Breast epithelium (tissue), 4 donors: ENCODE data around the gene NUP88. TPM values are rescaled to one million over a fixed set of nuclear protein-coding genes. Genes with fewer than 3 reads are reported as not detected.

ENCODE experiments used
- DNase-seq, 2 donors: peaks; one replicate each; pipeline ENCODE4 v3.0.0-alpha.2; 2019; ENCODE audit warnings: low spot score in 2 of 2
- H3K27ac ChIP-seq, 2 donors: fragments of 200-600 bp; sonication (generic) in 1 of 2; one replicate each; pipeline ENCODE4 v1.5.1; 2016 to 2019; ENCODE audit warnings: mild to moderate bottlenecking in 1 of 2
- H3K27me3 ChIP-seq, 2 donors: fragments of 200-600 bp; sonication (generic) in 1 of 2; one replicate each; pipeline versions ENCODE4 v1.5.1 to v1.6.0; 2017 to 2019; ENCODE audit warnings: control low read depth in 1 of 2, mild to moderate bottlenecking in 1 of 2
- H3K36me3 ChIP-seq: fragments of 200-600 bp; one replicate; pipeline ENCODE4 v1.5.1; 2019
- H3K4me1 ChIP-seq, 2 donors: fragments of 200-600 bp; sonication (generic); one replicate each; pipeline ENCODE4 v1.5.1; 2016 to 2019; ENCODE audit warnings: control low read depth in 1 of 2
- H3K4me3 ChIP-seq, 3 donors: fragments of 200-600 bp; sonication (generic); 1 replicate in 2 of 3; 2 replicates in 1 of 3; pipeline ENCODE4 v1.5.1; 2016 to 2019; ENCODE audit warnings: mild to moderate bottlenecking in 3 of 3, moderate library complexity in 2 of 3
- H3K9me3 ChIP-seq, 2 donors: fragments of 200-600 bp; sonication (generic) in 1 of 2; one replicate each; pipeline ENCODE4 v1.5.1; 2016 to 2019; ENCODE audit warnings: control low read depth in 1 of 2
- CTCF ChIP-seq, 3 donors: fragments of 450-650 bp; IDR thresholded peaks; one replicate each; pipeline ENCODE4 v1.5.1; 2016 to 2017; ENCODE audit warnings: antibody characterized with exemption in 3 of 3, mild to moderate bottlenecking in 3 of 3, moderate library complexity in 3 of 3
- POLR2A ChIP-seq: fragments of 450-650 bp; IDR thresholded peaks from one replicate; pipeline ENCODE4 v1.6.1; 2016; ENCODE audit warnings: antibody characterized with exemption, mild to moderate bottlenecking, moderate library complexity
- POLR2AphosphoS5 ChIP-seq, 3 donors: sonication (generic); formaldehyde crosslinking; IDR thresholded peaks; one replicate each; pipeline ENCODE4 v1.6.1; 2017; ENCODE audit warnings: antibody characterized with exemption in 3 of 3
- intact Hi-C: fragments of 100-400 bp; cut with DNase I; formaldehyde crosslinking; loops from one replicate; pipeline ENCODE4 v1.15.1; 2023; ENCODE audit warnings: low total_unique reads
- total RNA-seq, 3 donors: library from RNA; depleted of rRNA; stranded (reverse); fragments of >200 nt; gene quantifications; one replicate each; pipeline ENCODE4 v1.1.0, GENCODE V29; 2016

Gene NUP88
- total RNA-seq, 3 donors from 2014 or later = 52.8 to 139 (median 102) TPM

GRCh38 chr17:5405400-5405799 is 14.1 kb downstream of the NUP88 start:
- Histone ChIP-seq H3K9me3 (no peaks in the 10 kb centered on the region), H3K36me3 (peaks cover 18% of the 10 kb centered on the region), H3K4me1 (no peaks in the 10 kb centered on the region), H3K27me3 (no peaks in the 10 kb centered on the region), H3K4me3 (no peak overlapping the region), H3K27ac (no peak overlapping the region)
- intact Hi-C loops = no loop called here
- no peak for DNase-seq
- no peak for TF ChIP-seq CTCF (IDR thresholded peaks at IDR 0.05)

GRCh38 chr17:5399767-5400166 is 19.7 kb downstream of the NUP88 start:
- no peak for TF ChIP-seq POLR2AphosphoS5 (IDR thresholded peaks at IDR 0.05)
- TF ChIP-seq POLR2A = no peak
- no peak for TF ChIP-seq CTCF (IDR thresholded peaks at IDR 0.05)
- no peaks in the 10 kb centered on the region for H3K27me3 ChIP-seq
- H3K36me3 ChIP-seq = peaks cover 8% of the 10 kb centered on the region
- DNase-seq = no peak
- intact Hi-C loops = no loop called here
- no peaks in the 10 kb centered on the region for H3K4me1 ChIP-seq
- H3K9me3 ChIP-seq = no peaks in the 10 kb centered on the region
- no peak overlapping the region for H3K4me3 ChIP-seq
- no peak overlapping the region for H3K27ac ChIP-seq

- intact Hi-C loops = no loop called here
- TF ChIP-seq CTCF (IDR thresholded peaks at IDR 0.05) (no peak), POLR2A (no peak)
- peaks cover 11% of the 10 kb centered on the region for H3K36me3 ChIP-seq
These were observed 22.9 kb downstream of the NUP88 start for GRCh38 chr17:5396612-5397011.

GRCh38 chr17:5391678-5392077 is 27.8 kb downstream of the NUP88 start:
- intact Hi-C loops = no loop called here
- H3K4me3 ChIP-seq = no peak overlapping the region
- no peaks in the 10 kb centered on the region for H3K4me1 ChIP-seq
- TF ChIP-seq POLR2A (no peak), POLR2AphosphoS5 (IDR thresholded peaks at IDR 0.05) (no peak)
- H3K9me3 ChIP-seq = no peaks in the 10 kb centered on the region
- H3K27me3 ChIP-seq = no peaks in the 10 kb centered on the region
- peaks cover 15% of the 10 kb centered on the region for H3K36me3 ChIP-seq
- no peak overlapping the region for H3K27ac ChIP-seq
- no peak for DNase-seq

More at GRCh38 chr17:5396612-5397011, 22.9 kb downstream of the NUP88 start:
- Histone ChIP-seq H3K27ac (no peak overlapping the region), H3K4me1 (no peaks in the 10 kb centered on the region), H3K9me3 (no peaks in the 10 kb centered on the region), H3K27me3 (no peaks in the 10 kb centered on the region), H3K4me3 (no peak overlapping the region)
- DNase-seq = no peak

- no peaks in the 10 kb centered on the region for H3K27me3 ChIP-seq
- TF ChIP-seq CTCF (IDR thresholded peaks at IDR 0.05) (no peak), POLR2AphosphoS5 (IDR thresholded peaks at IDR 0.05) (no peak), POLR2A (no peak)
- no peaks in the 10 kb centered on the region for H3K4me1 ChIP-seq
- no peak overlapping the region for H3K4me3 ChIP-seq
- H3K27ac ChIP-seq = no peak overlapping the region
- intact Hi-C loops = loop anchor here (10.0 kb wide), 1 partner anchor 1473 kb away; no protein-coding TSS in a partner anchor
- no peaks in the 10 kb centered on the region for H3K36me3 ChIP-seq
- no peak for DNase-seq
- H3K9me3 ChIP-seq = no peaks in the 10 kb centered on the region
These were observed 37.9 kb downstream of the NUP88 start for GRCh38 chr17:5381542-5381941.

- intact Hi-C loops = loop anchor here (10.0 kb wide), 1 partner anchor 1474 kb away; no protein-coding TSS in a partner anchor
- Histone ChIP-seq H3K27ac (no peak overlapping the region), H3K9me3 (no peaks in the 10 kb centered on the region), H3K4me3 (no peak overlapping the region), H3K27me3 (no peaks in the 10 kb centered on the region), H3K36me3 (no peaks in the 10 kb centered on the region), H3K4me1 (no peaks in the 10 kb centered on the region)
- TF ChIP-seq POLR2A (no peak), POLR2AphosphoS5 (IDR thresholded peaks at IDR 0.05) (no peak), CTCF (IDR thresholded peaks at IDR 0.05) (no peak)
- no peak for DNase-seq
These were observed 38.8 kb downstream of the NUP88 start for GRCh38 chr17:5380491-5381135.
